GM19238 (cell line): ENCODE data around the gene EHMT1.
"Not testable (repeated sequence)": the region's sequence is repeated elsewhere in the genome, so short reads cannot be mapped to it uniquely, and the experiment has no call there.

ENCODE experiments used
- DNase-seq: peaks from one replicate; pipeline ENCODE4 v3.0.0; 2011; ENCODE audit warnings: low spot score; ENCODE audit not compliant: insufficient read length

Gene EHMT1

GRCh38 chr9:137883977-137884376 is 265.2 kb downstream of the EHMT1 start:
- DNase-seq = not testable (repeated sequence)

- DNase-seq = not testable (repeated sequence)
Observed at GRCh38 chr9:137884547-137884946, 265.7 kb downstream of the EHMT1 start.

GRCh38 chr9:137885121-137885520 is 266.3 kb downstream of the EHMT1 start:
- DNase-seq = not testable (repeated sequence)
